Thyroid gland (tissue), 4 donors: ENCODE data around the gene FNDC3B. TPM values are rescaled to one million over a fixed set of nuclear protein-coding genes. Genes with fewer than 3 reads are reported as not detected.
"Not testable (repeated sequence)": the region's sequence is repeated elsewhere in the genome, so short reads cannot be mapped to it uniquely, and the experiment has no call there.

Experiments used
- DNase-seq, 2 donors: peaks; one replicate each; pipeline ENCODE4 v3.0.0-alpha.2; 2019
- H3K27ac ChIP-seq, 3 donors: fragments of 200-600 bp; sonication (generic); 1 replicate in 2 of 3; 2 replicates in 1 of 3; pipeline ENCODE4 v1.5.1; 2016 to 2019; ENCODE audit warnings: mild to moderate bottlenecking in 1 of 3, moderate library complexity in 1 of 3
- H3K27me3 ChIP-seq: fragments of 200-600 bp; sonication (generic); one replicate; pipeline ENCODE4 v1.5.1; 2019
- H3K36me3 ChIP-seq, 2 donors: fragments of 200-600 bp; sonication (generic); one replicate each; pipeline ENCODE4 v1.5.1; 2016 to 2019
- H3K4me1 ChIP-seq, 2 donors: fragments of 200-600 bp; sonication (generic); one replicate each; pipeline ENCODE4 v1.5.1; 2017 to 2019
- H3K4me3 ChIP-seq, 3 donors: fragments of 200-600 bp; sonication (generic); replicated peaks in 1 of 3; 1 replicate in 2 of 3; 2 replicates in 1 of 3; pipeline ENCODE4 v1.5.1; 2016; ENCODE audit warnings: mild to moderate bottlenecking in 1 of 3
- H3K9me3 ChIP-seq: fragments of 200-600 bp; sonication (generic); one replicate; pipeline ENCODE4 v1.5.1; 2017
- POLR2A ChIP-seq, 2 donors: fragments of 450-650 bp; IDR thresholded peaks; one replicate each; pipeline ENCODE4 v1.6.1; 2017; ENCODE audit warnings: antibody characterized with exemption in 2 of 2, mild to moderate bottlenecking in 2 of 2, moderate library complexity in 1 of 2
- WGBS, 2 donors: methylation state at CpG; one replicate each; pipeline ENCODE4 v1.1.5; 2017; 5-methylcytosine and 5-hydroxymethylcytosine counted together
- intact Hi-C: fragments of 100-400 bp; cut with DNase I; formaldehyde crosslinking; loops from one replicate; pipeline ENCODE4 v1.15.1; 2023
- total RNA-seq, 4 donors: library from RNA; depleted of rRNA; stranded (reverse); fragments of >200 nt; gene quantifications; one replicate each; pipeline ENCODE4 v1.2.3, GENCODE V29; 2016
- TF ChIP-seq, protein P1 (sequence below), 6 experiments: fragments of 200-600 bp in 3 of 6; fragments of 450-650 bp in 3 of 6; sonication (generic) in 3 of 6; IDR thresholded peaks; one replicate each; pipeline ENCODE4 v1.5.1; 2016 to 2019; ENCODE audit warnings: antibody characterized with exemption in 6 of 6, mild to moderate bottlenecking in 2 of 6, inconsistent platforms in 1 of 6, moderate library complexity in 1 of 6

Gene FNDC3B
- total RNA-seq, 4 donors from 2014 or later: 118 to 172 (median 146) TPM

DNA sequence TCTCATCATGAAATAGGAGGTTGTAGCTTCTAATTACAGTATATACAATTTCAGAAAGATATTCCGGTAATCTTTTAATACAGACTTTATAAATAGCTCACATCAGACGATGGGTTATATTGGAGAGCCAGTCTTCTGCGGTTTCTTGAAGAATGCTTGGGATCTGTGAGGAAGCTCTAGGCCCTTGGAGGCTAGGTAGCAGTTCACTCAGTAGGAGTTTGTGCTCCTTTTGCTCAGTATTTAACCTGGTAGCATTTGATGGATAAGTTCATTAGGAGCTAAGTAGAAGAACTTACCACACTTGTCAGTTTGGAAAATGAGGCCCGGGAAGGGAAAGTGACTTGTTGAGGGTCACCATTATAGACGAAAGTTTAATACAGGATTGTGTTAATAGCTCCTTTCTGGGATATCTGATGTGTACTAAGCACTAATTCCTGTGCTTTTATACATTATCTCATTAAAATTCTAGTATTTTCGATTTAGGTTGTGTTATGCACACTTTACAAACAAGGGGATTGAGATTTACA is 2.8 kb downstream of the FNDC3B start:
- 73 to 77% methylated on average over 6 of the region's 6 CpGs for WGBS, 2 donors
- intact Hi-C loops: no loop called here
- TF ChIP-seq, protein P1, sequence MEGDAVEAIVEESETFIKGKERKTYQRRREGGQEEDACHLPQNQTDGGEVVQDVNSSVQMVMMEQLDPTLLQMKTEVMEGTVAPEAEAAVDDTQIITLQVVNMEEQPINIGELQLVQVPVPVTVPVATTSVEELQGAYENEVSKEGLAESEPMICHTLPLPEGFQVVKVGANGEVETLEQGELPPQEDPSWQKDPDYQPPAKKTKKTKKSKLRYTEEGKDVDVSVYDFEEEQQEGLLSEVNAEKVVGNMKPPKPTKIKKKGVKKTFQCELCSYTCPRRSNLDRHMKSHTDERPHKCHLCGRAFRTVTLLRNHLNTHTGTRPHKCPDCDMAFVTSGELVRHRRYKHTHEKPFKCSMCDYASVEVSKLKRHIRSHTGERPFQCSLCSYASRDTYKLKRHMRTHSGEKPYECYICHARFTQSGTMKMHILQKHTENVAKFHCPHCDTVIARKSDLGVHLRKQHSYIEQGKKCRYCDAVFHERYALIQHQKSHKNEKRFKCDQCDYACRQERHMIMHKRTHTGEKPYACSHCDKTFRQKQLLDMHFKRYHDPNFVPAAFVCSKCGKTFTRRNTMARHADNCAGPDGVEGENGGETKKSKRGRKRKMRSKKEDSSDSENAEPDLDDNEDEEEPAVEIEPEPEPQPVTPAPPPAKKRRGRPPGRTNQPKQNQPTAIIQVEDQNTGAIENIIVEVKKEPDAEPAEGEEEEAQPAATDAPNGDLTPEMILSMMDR (IDR thresholded peaks at IDR 0.05): no peak
- TF ChIP-seq POLR2A (IDR thresholded peaks at IDR 0.05): no peak

GRCh38 chr3:172042663-172043179 is 3.3 kb downstream of the FNDC3B start:
- peaks cover 29 to 45% of the 10 kb centered on the region in 2 donors for H3K4me1 ChIP-seq
- WGBS, 2 donors: 95 to 96% methylated on average over 21 of the region's 21 CpGs
- H3K27me3 ChIP-seq, intact Hi-C loops, H3K36me3 ChIP-seq, H3K9me3 ChIP-seq, H3K4me3 ChIP-seq: not testable (repeated sequence)
- H3K27ac ChIP-seq: peak overlapping the region in 1 of 3 donors; percentile 98
- peak; percentile 12 to 29 for DNase-seq

More for the DNA sequence above, 2.8 kb downstream of the FNDC3B start:
- peak overlapping the region in 1 of 3 donors; percentile 94 for H3K4me3 ChIP-seq
- DNase-seq: no peak
- H3K36me3 ChIP-seq: no peaks in the 10 kb centered on the region
- no peaks in the 10 kb centered on the region for H3K27me3 ChIP-seq
- H3K27ac ChIP-seq: peak overlapping the region; percentile 94 to 98 (median 94)
- peaks cover 29 to 43% of the 10 kb centered on the region in 2 donors for H3K4me1 ChIP-seq
- H3K9me3 ChIP-seq: no peaks in the 10 kb centered on the region

- no peak overlapping the region for H3K4me3 ChIP-seq
- no peaks in the 10 kb centered on the region for H3K27me3 ChIP-seq
- no peak for TF ChIP-seq POLR2A (IDR thresholded peaks at IDR 0.05)
- H3K27ac ChIP-seq: no peak overlapping the region
- H3K4me1 ChIP-seq: peaks cover 29 to 45% of the 10 kb centered on the region in 2 donors
- intact Hi-C loops: no loop called here
- H3K9me3 ChIP-seq: no peaks in the 10 kb centered on the region
- DNase-seq: no peak
- 93 to 95% methylated on average over 5 of the region's 5 CpGs for WGBS, 2 donors
- no peaks in the 10 kb centered on the region for H3K36me3 ChIP-seq
Observed at GRCh38 chr3:172043233-172043632, 3.9 kb downstream of the FNDC3B start.

DNA sequence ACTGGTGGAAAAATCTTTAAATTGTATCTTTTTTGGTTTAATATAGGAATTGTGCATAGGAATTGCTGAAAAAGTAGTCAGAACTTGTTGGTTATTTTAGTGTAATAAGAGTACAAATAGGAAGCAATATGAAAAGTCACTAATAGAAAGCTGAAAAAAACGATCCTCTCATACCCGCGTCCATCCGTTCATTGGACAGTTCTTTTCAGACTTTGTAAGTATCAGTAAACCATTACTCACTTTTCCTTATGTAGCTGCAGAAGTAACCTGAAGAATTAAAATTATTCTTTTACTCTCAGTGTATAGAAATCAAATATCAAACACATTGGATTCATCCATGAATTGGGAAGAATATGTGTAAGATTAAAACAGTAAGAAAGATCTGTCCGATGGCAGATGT is 4.4 kb downstream of the FNDC3B start:
- Histone ChIP-seq H3K9me3 (no peaks in the 10 kb centered on the region), H3K27me3 (no peaks in the 10 kb centered on the region), H3K4me1 (peaks cover 29 to 41% of the 10 kb centered on the region in 2 donors), H3K27ac (no peak overlapping the region), H3K4me3 (no peak overlapping the region), H3K36me3 (no peaks in the 10 kb centered on the region)
- intact Hi-C loops: no loop called here
- TF ChIP-seq, protein P1 (IDR thresholded peaks at IDR 0.05): no peak
- no peak for TF ChIP-seq POLR2A (IDR thresholded peaks at IDR 0.05)
- no peak for DNase-seq
- WGBS, 2 donors: 88 to 89% methylated on average over 5 of the region's 5 CpGs

DNA sequence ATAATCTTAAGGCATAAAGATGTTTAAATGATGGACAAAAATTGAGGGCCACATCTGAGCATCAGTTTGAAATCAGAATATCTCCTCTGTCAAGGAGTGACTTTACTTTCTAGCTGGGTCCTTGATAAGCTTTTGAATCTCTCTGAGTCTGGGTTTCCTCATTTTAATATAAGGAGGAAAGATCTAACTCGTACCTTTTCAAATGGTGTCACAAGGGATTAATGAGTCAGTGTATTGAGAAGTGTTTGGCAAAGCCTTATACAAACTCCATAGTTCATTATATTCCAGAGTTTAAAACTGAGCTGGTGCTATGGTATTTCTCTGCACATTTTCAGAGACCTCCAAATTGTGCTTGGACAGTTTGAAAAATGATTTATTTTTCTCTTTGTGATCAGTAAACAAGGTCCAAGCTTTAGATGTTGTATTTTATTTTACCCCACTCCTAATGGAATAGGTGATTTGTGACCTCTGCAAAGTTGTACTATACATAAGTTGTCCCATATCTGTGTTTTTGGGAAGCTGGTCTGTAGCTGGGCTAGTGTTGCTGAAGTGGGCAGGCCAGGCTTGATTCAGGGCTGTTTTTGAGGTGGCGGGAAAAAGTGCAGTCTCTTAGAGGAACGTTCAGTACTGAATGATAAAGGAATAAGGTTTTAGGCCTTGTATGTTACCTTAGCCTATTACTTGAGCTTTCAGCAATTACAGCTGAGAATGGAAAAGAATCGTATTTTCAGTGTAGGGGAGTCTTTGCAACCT is 5.6 kb downstream of the FNDC3B start:
- H3K36me3 ChIP-seq: no peaks in the 10 kb centered on the region
- peaks cover 29 to 37% of the 10 kb centered on the region in 2 donors for H3K4me1 ChIP-seq
- no peak overlapping the region for H3K27ac ChIP-seq
- 66 to 70% methylated on average over 4 of the region's 4 CpGs for WGBS, 2 donors
- DNase-seq: no peak
- no peaks in the 10 kb centered on the region for H3K27me3 ChIP-seq
- no peaks in the 10 kb centered on the region for H3K9me3 ChIP-seq
- no peak overlapping the region for H3K4me3 ChIP-seq
- TF ChIP-seq, protein P1 (IDR thresholded peaks at IDR 0.05): no peak
- no peak for TF ChIP-seq POLR2A (IDR thresholded peaks at IDR 0.05)
- intact Hi-C loops: no loop called here
